Lung (tissue), 12 donors: ENCODE results near the gene ELP5. TPM values are rescaled to one million over a fixed set of nuclear protein-coding genes. Genes with fewer than 3 reads are reported as not detected.

Experiments
- ATAC-seq: fragments of 200-7000 bp; cut with Tn5 transposase; one replicate; pipeline ENCODE4 v1.9.1; 2020; ENCODE audit warnings: moderate number of reproducible peaks; ENCODE audit not compliant: insufficient read depth, low FRiP score
- DNase-seq, 3 donors: peaks; one replicate each; pipeline ENCODE4 v3.0.0-alpha.2; 2013 to 2017
- H3K27ac ChIP-seq, 2 donors: one replicate each; pipeline ENCODE4 v1.5.1; 2013; ENCODE audit warnings: mild to moderate bottlenecking in 2 of 2, moderate library complexity in 2 of 2, control low read depth in 1 of 2, inconsistent platforms in 1 of 2, low read depth in 1 of 2, low read length in 1 of 2
- H3K27me3 ChIP-seq, 3 donors: one replicate each; pipeline ENCODE4 v1.5.1; 2013; ENCODE audit warnings: low read length in 2 of 3; ENCODE audit not compliant: control insufficient read depth in 3 of 3, insufficient read depth in 3 of 3
- H3K36me3 ChIP-seq, 4 donors: one replicate each; pipeline ENCODE4 v1.5.1; 2013; ENCODE audit warnings: low read length in 4 of 4, mild to moderate bottlenecking in 1 of 4, moderate library complexity in 1 of 4; ENCODE audit not compliant: control insufficient read depth in 4 of 4, insufficient read depth in 4 of 4
- H3K4me1 ChIP-seq, 5 donors: one replicate each; pipeline ENCODE4 v1.5.1; 2013; ENCODE audit warnings: low read length in 5 of 5, mild to moderate bottlenecking in 2 of 5, moderate library complexity in 1 of 5; ENCODE audit not compliant: control insufficient read depth in 5 of 5, insufficient read depth in 5 of 5
- H3K4me3 ChIP-seq: one replicate; pipeline ENCODE4 v1.5.1; 2013; ENCODE audit warnings: mild to moderate bottlenecking, control low read depth, moderate library complexity
- H3K9ac ChIP-seq, 2 donors: one replicate each; pipeline ENCODE4 v1.5.1; 2013; ENCODE audit warnings: low read length in 2 of 2, control low read depth in 1 of 2; ENCODE audit not compliant: insufficient read depth in 1 of 2
- H3K9me3 ChIP-seq, 4 donors: one replicate each; pipeline ENCODE4 v1.5.1; 2013; ENCODE audit warnings: low read length in 3 of 4, mild to moderate bottlenecking in 1 of 4, moderate library complexity in 1 of 4; ENCODE audit not compliant: control insufficient read depth in 4 of 4, insufficient read depth in 3 of 4
- WGBS, 2 donors: extraction: QIAGEN DNeasy Blood & Tissue Kit; methylation state at CpG; one replicate each; pipeline ENCODE4 v1.1.7; 2013; 5-methylcytosine and 5-hydroxymethylcytosine counted together
- polyA plus RNA-seq, 2 donors: library from polyadenylated mRNA; stranded (reverse); fragments of 200-250 nt; gene quantifications; one replicate each; pipeline ENCODE4 v1.2.1, GENCODE V29; 2013
- total RNA-seq, 2 donors: library from RNA; depleted of rRNA in 1 of 2; stranded (reverse); fragments of >200 nt in 1 of 2; gene quantifications; one replicate each; pipeline ENCODE4 v1.2.1, GENCODE V29; 2014 to 2021
- TF ChIP-seq, protein P1 (sequence below): IDR thresholded peaks from 2 replicates; pipeline ENCODE4 v1.5.1; 2012; ENCODE audit warnings: mild to moderate bottlenecking; ENCODE audit errors: control extremely low read depth, extremely low read depth
- donor health status: control.
- donor health status: control.
- donor health status: Bipolar disorder and iron deficiency.
- donor health status: healthy.
- donor health status: DM: yes; HTN: yes; CAD: no.

The ELP5 gene
- total and polyA plus RNA-seq, 4 donors = 19.8 to 63.2 (median 36.6) TPM

DNA sequence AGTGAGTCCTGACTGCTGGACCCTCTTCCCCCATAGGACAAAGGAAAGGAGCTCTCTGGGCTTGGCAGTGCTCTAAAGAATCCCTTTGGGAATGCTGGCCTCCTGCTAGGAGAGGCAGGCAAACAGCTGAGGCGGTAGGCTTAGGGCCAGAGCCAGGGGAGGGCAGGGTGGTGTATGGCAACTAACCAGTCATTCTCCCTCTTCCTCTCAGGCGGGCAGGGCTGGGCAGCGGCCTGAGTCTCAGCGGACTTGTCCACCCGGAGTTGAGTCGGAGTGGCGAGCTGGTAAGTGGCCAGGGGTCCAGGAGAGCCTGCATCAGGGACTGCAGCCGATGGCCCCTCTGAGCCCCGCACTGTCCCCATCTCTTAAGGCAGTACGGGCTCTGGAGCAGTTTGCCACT is 27.9 kb upstream of the ELP5 start:
- Histone ChIP-seq H3K9ac (no peak overlapping the region), H3K27me3 (no peaks in the 10 kb centered on the region), H3K36me3 (peaks cover 5 to 68% (median 37%) of the 10 kb centered on the region in 4 donors), H3K4me1 (peaks cover 0 to 16% (median 9%) of the 10 kb centered on the region in 5 donors), H3K4me3 (no peak overlapping the region), H3K27ac (no peak overlapping the region), H3K9me3 (no peaks in the 10 kb centered on the region)
- ATAC-seq = no peak
- WGBS, 2 donors = 87 to 98% methylated on average over 10 of the region's 10 CpGs
- TF ChIP-seq, protein P1, sequence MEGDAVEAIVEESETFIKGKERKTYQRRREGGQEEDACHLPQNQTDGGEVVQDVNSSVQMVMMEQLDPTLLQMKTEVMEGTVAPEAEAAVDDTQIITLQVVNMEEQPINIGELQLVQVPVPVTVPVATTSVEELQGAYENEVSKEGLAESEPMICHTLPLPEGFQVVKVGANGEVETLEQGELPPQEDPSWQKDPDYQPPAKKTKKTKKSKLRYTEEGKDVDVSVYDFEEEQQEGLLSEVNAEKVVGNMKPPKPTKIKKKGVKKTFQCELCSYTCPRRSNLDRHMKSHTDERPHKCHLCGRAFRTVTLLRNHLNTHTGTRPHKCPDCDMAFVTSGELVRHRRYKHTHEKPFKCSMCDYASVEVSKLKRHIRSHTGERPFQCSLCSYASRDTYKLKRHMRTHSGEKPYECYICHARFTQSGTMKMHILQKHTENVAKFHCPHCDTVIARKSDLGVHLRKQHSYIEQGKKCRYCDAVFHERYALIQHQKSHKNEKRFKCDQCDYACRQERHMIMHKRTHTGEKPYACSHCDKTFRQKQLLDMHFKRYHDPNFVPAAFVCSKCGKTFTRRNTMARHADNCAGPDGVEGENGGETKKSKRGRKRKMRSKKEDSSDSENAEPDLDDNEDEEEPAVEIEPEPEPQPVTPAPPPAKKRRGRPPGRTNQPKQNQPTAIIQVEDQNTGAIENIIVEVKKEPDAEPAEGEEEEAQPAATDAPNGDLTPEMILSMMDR = no peak
- DNase-seq = no peak

- H3K27ac ChIP-seq = no peak overlapping the region
- H3K36me3 ChIP-seq = peaks cover 5 to 74% (median 43%) of the 10 kb centered on the region in 4 donors
- WGBS, 2 donors = 79 to 85% methylated on average over 15 of the region's 15 CpGs
- no peak for ATAC-seq
- peaks cover 0 to 11% (median 7%) of the 10 kb centered on the region in 5 donors for H3K4me1 ChIP-seq
- no peaks in the 10 kb centered on the region for H3K27me3 ChIP-seq
- no peak overlapping the region for H3K4me3 ChIP-seq
- H3K9me3 ChIP-seq = no peaks in the 10 kb centered on the region
- no peak for DNase-seq
- H3K9ac ChIP-seq = no peak overlapping the region
- TF ChIP-seq, protein P1 = no peak
Observed at GRCh38 chr17:7224661-7225111, 27.3 kb upstream of the ELP5 start.

DNA sequence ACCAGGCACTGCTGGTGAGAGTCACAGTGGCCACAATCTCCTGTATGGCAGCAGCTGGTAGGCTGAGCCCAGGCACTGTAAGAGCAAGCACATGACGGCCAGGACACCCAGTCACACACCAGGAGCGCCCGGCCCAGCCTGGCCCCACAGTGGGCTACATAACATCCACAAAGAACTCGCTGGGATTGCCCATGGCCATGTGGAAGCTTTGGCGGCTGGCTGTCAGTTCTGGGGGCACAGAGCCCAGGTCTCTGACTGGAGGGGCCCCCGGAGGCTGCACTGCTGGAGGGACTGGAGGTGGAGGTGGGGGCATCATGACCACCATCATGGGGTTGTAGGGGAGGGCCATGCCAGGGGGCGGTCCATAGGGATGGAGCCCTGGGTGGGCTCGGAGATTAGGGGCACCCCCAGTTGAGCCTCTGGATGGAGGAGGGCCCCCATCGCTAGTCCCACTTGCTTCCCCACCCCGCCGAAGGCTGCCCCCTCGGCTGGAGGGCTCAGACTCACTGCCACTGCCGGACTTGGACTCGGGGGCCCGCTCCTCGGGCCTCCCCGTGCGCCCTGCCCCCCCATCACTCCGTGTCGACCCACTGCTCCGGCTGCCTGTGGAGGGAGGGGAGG is 26.2 kb upstream of the ELP5 start:
- WGBS, 2 donors = 87 to 91% methylated on average over 21 of the region's 21 CpGs
- DNase-seq = no peak
- no peak overlapping the region for H3K27ac ChIP-seq

More for the DNA sequence above, 26.2 kb upstream of the ELP5 start:
- Histone ChIP-seq H3K4me1 (peaks cover 0 to 5% (median 3%) of the 10 kb centered on the region in 5 donors), H3K27me3 (no peaks in the 10 kb centered on the region), H3K4me3 (no peak overlapping the region), H3K9me3 (no peaks in the 10 kb centered on the region), H3K9ac (no peak overlapping the region), H3K36me3 (peaks cover 5 to 82% (median 46%) of the 10 kb centered on the region in 4 donors)
- no peak for ATAC-seq
- TF ChIP-seq, protein P1 = no peak
